HG02840 (cell line): ENCODE results near the gene ABCA7.

Experiments
- ATAC-seq: cut with Tn5 transposase; IDR thresholded peaks from one replicate; pipeline ENCODE4 v1.9.1; 2021; ENCODE audit warnings: mild to moderate bottlenecking, moderate library complexity, moderate number of reproducible peaks; ENCODE audit not compliant: unreplicated experiment, low FRiP score

Gene ABCA7

DNA sequence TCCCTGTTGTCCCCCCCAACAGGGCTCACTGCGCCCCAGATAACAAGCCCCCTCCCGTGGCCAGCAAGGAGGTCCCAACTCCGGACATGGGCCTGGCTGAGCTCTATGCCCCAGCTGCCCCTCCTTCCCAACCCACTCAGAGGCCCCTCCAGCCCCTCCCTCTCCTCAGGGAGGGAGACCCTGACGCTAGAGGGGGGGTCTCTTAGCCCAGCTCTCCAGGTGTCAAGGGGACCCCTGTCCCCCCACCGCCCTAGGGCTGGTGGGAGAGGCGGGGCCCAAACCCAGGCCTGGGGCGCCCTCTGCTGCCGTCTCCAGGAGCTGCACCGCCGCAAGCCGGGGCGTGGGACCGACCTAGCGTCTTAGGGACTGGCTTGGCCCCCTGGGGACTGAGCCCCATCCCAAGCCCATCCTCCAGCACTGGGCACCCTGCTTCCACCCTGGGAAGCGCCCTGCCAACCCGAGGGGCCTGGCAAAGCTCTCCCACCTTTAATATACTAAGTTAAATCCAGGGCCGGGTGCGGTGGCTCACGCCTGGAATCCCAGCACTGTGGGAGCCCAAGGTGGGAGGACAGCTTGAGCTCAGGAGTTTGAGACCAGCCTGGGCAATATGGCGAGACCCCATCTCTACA lies 38.3 kb upstream of the ABCA7 start:
- ATAC-seq = no peak

DNA sequence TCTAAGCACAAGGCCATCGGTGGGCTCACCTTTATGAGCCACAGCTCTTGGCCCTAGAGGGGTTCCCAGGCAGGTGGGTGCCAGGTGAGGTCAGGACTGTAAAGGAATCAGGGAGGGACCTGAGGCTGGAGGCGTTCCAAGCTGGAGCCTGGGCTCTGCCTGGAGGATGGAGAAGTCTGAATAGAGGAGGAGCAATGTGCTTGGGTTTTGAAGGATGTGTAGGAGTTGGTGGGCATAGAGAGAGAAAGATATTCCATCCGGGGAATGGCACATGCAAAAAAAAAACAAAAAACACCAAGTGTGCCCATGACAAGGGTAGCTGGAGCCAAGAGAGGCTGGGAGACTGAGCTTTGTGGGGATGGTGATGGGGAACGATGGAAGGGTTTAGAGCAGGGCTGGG lies 37.3 kb upstream of the ABCA7 start:
- no peak for ATAC-seq

DNA sequence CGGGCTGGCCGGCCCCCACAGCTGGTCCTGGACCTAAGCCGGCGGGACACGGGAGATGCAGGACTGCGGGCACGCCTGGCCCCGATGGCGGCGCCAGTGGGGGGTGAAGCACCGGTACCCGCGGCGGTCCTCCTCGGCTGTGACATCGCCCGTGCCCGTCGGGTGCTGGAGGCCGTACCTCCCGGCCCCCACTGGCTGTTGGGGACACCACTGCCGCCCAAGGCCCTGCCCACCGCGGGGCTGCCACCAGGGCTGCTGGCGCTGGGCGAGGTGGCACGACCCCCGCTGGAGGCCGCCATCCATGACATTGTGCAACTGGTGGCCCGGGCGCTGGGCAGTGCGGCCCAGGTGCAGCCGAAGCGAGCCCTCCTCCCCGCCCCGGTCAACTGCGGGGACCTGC lies 36.6 kb upstream of the ABCA7 start:
- ATAC-seq = no peak

DNA sequence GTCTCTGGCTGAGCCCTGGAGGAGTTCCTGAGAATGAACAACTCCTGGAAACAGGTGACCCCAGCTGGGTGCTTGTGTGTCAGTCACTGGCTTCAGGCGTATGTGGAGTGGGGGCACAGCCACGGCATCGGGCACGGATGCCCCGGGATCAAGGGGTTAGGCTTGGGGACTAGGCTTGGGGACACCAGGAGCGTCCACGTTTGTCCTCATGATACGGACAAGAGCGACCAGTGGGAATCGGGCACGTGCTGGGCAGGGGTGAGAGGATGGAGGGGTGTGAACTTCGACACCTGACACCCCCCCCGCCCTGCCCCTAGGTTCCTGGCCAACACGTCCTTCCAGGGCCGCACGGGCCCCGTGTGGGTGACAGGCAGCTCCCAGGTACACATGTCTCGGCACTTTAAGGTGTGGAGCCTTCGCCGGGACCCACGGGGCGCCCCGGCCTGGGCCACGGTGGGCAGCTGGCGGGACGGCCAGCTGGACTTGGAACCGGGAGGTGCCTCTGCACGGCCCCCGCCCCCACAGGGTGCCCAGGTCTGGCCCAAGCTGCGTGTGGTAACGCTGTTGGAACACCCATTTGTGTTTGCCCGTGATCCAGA lies 35.6 kb upstream of the ABCA7 start:
- no peak for ATAC-seq

DNA sequence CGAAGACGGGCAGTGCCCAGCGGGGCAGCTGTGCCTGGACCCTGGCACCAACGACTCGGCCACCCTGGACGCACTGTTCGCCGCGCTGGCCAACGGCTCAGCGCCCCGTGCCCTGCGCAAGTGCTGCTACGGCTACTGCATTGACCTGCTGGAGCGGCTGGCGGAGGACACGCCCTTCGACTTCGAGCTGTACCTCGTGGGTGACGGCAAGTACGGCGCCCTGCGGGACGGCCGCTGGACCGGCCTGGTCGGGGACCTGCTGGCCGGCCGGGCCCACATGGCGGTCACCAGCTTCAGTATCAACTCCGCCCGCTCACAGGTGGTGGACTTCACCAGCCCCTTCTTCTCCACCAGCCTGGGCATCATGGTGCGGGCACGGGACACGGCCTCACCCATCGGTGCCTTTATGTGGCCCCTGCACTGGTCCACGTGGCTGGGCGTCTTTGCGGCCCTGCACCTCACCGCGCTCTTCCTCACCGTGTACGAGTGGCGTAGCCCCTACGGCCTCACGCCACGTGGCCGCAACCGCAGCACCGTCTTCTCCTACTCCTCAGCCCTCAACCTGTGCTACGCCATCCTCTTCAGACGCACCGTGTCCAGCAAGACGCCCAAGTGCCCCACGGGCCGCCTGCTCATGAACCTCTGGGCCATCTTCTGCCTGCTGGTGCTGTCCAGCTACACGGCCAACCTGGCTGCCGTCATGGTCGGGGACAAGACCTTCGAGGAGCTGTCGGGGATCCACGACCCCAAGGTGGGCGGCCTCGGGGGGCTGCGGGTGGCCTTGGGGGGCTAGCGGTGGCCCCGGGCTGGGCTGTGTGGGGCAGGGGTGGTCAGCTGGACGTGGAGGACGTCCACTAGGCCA lies 34.9 kb upstream of the ABCA7 start:
- no peak for ATAC-seq

DNA sequence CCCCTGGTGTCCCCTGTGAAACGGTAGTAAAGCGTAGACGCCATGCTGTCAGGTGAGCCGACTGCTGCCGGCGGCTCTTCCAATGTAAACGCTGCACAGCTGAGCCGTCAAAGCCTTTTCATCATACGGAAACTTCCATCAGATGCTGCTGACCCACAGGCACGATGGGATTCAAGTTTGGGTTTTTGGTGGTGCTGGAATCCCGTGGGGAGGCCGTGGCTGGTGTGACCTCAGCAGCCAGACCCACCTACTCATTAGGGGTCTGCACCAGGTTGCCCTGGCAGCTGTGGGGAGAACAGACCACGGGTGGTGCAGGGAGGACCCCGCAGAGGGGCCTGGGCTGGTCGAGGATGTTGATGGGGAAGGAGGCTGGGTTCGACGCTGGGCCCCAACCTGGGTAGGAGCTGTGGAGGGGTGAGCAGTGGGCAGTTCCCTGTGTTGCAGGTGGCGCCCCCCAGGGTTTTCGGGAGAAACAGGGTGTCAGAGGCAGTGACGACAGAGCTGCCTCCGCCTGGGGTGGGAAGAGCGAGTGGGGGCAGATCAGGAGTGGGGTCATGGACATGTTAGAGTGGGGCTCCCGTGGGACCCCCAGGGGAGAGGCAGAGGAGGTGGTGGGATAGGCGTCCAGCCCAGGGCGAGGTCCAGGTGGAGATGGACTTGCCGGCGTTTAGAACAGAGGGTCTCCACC lies 33.1 kb upstream of the ABCA7 start:
- ATAC-seq = no peak

DNA sequence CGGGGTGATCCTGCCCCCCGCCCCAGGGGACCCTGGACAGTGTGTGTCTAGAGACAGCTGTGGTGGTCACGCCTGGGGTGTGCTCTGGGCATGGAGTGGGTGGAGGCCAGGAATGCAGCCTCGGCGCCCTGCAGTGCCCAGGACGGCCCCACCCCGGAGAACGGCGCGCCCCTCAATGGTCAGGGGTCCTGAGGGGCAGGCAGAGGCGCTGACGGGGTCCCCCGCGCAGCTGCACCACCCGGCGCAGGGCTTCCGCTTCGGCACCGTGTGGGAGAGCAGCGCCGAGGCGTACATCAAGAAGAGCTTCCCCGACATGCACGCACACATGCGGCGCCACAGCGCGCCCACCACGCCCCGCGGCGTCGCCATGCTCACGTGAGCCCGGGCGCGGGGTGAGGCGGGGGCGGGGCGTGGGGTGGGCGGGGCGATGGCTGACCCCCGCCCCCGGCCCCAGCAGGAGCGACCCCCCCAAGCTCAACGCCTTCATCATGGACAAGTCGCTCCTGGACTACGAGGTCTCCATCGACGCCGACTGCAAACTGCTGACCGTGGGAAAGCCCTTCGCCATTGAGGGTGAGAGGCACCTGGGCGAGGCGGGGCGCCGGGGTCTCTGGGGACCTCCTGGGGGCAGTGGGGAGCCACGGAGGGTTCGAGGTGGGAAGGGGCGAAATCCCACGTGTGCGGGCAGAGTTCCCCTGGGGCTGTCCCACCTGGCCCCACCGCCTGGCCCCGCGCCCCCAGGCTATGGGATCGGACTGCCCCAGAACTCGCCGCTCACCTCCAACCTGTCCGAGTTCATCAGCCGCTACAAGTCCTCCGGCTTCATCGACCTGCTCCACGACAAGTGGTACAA lies 32.3 kb upstream of the ABCA7 start:
- no peak for ATAC-seq

DNA sequence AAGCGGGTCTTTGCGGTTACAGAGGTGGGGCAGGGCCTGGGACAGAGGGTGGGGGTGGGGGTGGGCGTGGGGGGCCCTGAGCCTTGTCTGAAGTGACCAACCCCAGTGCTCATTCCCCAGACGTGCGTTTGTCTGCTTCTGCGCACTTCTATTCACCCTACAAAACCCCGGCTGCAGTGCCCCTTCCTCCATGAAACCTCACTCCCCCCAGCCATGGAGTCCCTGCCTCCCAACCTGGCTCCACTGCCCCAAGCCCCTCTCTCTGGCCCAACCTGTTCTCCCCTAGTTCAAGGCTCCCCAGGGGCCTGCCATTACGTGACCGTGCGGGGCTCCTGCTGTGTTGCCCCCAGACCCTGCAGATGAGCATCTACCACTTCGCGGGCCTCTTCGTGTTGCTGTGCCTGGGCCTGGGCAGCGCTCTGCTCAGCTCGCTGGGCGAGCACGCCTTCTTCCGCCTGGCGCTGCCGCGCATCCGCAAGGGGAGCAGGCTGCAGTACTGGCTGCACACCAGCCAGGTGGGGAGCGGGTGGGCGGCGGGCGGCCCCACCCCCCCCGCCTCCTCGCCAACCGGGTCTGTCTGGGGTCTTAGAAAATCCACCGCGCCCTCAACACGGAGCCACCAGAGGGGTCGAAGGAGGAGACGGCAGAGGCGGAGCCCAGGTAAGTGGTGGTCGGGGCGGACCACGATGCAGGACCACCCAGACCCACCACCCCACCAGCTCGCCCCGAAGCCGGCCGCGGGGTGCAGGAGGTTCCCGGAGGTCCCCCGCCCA lies 31.5 kb upstream of the ABCA7 start:
- ATAC-seq = no peak

DNA sequence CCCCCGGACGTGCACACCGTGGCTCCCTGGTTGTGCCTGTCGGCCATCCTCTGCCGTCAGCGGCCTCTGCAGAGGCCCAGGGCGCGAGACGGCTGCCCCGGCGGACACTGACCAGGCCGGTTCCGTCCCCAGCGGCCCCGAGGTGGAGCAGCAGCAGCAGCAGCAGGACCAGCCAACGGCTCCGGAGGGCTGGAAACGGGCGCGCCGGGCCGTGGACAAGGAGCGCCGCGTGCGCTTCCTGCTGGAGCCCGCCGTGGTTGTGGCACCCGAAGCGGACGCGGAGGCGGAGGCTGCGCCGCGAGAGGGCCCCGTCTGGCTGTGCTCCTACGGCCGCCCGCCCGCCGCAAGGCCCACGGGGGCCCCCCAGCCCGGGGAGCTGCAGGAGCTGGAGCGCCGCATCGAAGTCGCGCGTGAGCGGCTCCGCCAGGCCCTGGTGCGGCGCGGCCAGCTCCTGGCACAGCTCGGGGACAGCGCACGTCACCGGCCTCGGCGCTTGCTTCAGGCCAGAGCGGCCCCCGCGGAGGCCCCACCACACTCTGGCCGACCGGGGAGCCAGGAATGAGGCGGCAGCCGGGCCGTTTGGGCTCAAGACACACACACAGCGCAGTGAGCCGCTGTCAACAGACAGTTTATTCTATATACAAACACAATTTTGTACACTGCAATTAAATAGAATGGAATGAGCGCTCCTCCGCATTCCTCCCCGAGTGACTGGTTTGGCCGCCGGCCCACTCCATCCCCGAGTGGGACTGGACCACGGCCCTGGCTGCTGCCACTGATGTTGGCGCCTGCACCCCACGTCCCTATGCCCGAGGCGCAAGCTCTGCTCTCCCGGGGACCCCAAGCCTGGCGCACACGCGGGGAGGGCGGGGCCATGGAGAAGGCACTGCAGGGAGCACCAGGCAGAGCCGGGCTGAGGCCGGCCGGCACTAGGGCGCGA lies 30.6 kb upstream of the ABCA7 start:
- ATAC-seq = no peak

DNA sequence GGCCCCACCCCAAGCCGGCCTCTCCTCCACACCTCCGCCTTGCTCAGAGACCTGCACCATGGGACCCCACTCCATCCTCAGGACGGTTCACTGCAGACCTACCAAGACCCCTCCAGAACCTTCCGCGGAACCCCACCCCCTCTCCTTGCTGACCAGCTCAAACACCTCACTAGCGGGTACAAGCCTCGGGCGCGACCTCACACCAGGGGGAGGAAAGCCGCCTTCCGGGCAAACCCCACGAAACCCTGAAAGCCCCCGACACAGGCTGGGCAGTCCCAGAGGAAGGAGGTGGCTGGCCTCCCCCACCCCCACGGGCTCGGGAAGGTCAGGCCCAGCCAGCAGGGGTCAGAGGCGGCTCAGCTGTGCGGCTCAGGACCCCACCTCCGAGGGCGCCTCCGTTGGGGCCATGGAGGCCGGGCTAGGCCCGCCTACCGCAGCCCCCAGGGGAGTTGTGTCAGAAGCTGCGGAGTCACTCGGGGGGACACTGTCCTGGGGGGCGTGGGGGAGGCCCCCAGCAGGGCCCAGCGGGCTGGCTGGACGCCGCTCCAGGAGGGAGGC lies 29.8 kb upstream of the ABCA7 start:
- no peak for ATAC-seq

DNA sequence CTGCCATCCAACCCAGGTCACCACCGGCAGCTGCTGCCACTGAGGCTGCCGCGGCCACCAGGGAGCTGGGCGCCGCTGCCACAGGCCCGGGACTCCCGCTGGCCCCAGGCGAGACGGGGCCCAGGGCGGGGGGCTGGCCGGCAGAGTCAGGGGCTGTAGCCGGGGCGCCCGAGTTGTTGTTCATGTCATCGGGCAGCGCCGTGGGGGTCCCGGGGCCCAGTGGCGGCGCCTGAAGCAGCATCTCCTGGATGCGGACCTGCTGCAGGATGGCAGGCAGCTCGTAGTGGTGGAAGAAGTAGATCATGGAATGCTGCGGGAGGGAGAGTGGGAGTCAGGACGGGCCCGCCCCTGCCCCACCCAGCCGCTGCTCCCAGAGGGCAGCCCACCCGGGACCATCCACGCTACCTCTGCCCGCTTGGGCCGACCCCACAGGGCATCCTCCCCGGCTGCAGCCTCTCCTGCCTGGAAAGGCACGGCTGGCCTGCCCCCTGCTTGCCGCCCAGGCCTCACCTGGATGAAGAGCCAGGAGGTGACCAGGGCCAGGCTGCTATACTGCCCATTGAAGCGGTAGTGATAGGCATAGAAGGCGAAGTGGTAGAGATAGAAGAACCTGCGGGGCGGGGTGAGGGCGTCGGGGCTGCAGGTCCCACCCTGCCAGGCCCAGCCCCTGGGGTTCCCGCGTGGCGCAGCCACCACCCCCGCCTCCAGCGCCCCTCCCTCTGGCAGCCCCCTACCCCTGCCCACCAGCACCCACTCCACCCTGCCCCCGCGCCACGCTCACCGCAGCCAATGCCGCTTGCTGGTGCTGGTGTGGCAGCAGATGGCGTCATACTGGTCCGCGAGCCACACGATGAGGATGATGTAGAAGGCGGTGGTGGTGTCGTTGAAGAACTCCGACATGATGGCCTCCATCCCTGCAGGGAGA lies 29.1 kb upstream of the ABCA7 start:
- no peak for ATAC-seq

DNA sequence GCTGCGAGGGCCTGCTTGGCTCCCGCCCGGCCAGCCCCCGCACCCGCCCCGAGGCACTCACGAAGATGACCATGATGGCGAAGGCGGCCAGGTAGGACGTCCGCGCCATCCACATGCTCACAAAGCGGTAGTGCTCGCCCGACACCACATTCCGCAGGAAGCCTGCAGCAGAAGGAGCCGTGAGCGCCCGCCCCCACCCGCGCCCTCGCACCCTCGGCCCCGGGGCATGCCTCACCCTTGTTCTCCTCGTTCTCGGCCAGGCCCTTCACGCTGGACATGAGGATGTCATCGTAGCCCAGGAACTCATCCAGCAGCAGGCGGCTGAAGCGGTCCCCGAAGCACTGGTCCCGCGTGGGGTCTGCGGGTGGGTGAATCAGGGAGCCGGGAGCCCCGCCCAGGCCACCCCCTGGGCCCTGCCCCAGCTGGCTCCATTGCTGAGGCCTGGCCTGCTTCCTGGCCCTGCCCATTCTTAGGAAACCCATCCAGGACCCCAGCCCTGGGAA lies 28.0 kb upstream of the ABCA7 start:
- ATAC-seq = no peak

DNA sequence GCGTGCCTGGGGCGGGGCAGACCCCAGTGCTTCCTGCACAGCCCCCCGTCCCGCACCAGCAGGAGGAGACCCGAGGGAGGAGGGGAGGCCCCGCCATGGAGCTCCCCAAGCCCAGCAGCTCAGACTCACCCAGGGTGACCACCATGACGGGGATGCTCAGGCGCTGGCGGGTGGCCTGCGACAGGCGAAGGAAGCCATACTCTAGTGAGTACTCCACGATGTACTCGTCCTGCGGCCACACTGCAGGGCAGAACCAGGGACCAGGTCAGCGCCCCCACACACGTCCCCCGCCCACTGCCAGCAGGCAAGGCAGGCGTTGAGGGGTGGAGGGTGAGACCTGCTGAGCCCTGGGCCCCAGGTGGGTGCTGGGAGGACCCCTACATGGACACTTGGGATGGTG lies 27.6 kb upstream of the ABCA7 start:
- ATAC-seq = no peak

DNA sequence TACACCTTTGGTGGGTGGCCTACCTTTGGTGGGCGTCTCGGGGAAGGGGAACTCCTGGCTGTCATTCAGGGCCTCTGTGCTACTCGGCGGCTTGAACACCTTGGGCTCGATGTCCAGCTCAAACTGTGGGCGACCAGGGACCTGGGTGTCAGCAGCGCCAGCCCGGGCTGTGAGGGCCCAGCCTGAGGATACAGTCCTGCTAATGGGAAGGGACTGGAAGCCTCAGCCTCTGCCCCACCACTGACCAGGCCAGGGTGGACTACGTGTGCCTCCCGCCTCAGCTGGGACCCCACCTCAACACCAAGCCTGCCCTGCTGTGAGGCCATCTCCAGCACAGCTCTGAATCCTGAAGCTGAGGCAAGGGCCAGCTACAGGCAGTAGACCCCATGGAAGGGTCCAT lies 26.7 kb upstream of the ABCA7 start:
- no peak for ATAC-seq

DNA sequence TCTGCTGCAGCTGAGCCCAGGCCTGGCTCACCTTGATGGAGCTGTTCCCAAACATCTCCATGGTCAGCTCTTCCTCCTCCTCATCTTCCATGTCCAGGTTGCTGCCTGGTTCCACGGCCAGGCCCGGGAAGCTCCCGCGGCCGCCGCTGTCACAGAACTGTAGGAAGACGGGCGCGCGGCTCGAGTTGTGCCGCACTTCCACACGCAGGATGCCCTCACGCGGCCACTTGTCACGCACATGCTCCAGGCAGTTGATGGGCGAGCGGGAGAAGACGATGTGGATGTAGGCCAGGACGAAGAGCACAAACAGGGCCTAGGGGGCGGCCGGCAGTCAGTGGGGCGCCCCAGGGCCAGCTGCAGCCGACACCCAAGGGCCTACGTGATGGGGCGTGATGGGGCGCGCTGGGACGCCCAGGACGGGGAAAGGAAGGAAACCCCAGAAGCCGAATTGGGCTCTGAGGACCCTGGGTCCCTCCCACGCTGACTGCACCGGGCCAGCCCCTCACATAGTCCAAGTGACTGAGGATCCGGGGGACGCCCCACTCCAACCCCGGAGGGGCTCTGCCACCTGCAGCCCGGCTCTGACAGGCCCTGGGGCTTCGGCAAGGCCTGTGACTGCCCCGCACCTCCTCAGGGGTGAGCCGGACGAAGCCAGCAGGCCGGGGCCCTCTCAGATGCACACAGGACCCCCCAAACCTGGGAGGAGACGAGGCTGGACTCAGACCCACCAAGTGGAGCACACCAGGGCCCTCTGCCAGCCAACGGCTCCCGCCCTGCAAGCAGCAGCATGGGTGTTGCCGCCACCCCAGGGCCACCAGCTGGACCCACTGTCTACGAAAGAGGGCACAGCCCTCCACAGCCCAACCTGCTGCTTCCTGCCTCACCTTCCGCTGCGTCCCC lies 25.5 kb upstream of the ABCA7 start:
- ATAC-seq = no peak
